ENCODE measurements around the gene FBXO10.

DNA sequence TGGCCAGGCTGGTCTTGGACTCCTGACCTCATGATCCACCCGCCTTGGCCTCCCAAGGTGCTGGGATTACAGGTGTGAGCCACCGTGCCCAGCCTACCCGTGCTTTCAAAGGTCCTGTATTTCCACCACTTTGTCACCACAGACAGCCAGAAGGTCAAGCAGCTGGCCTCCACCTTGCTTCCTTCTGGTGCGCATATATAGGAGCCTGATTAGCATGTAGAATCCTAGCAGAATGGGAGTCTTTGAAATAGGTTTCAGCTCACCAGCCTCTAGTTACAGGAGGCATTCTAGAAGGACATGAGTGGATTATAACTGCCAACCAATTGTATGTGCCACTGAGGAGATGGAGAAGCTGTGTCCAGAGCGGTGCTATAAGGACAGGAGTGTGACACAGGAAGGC lies 71.6 kb downstream of the FBXO10 start:
- TF ChIP-seq CTCF (IDR thresholded peaks at IDR 0.05) (no peak), POLR2A (IDR thresholded peaks at IDR 0.05) (no peak)

Measured in tibial nerve (tissue), 3 donors.